HG03045 (cell line): ENCODE measurements around the gene NR2F1.
"Not testable (repeated sequence)": the region's sequence is repeated elsewhere in the genome, so short reads cannot be mapped to it uniquely, and the experiment has no call there.

Source experiments
- ATAC-seq: cut with Tn5 transposase; IDR thresholded peaks from one replicate; pipeline ENCODE4 v1.9.1; 2021; ENCODE audit warnings: mild to moderate bottlenecking, moderate library complexity; ENCODE audit not compliant: unreplicated experiment

NR2F1 gene

GRCh38 chr5:93582677-93583438 is at the start of gene NR2F1:
Gene NR2F1 (plus strand): TSS chr5:93583222. CDS start chr5:93585024, 1,802 bp downstream.
- no peak for ATAC-seq

GRCh38 chr5:93545872-93546271 is 37.1 kb upstream of the NR2F1 start:
- no peak for ATAC-seq

- not testable (repeated sequence) for ATAC-seq
These were observed 33.4 kb upstream of the NR2F1 start for GRCh38 chr5:93549594-93549993.

GRCh38 chr5:93557021-93557604 is 25.9 kb upstream of the NR2F1 start:
- no peak for ATAC-seq

- ATAC-seq, result no peak
These were observed 16.9 kb upstream of the NR2F1 start for GRCh38 chr5:93566091-93566490.

GRCh38 chr5:93567424-93567823 is 15.6 kb upstream of the NR2F1 start:
- ATAC-seq, result no peak

GRCh38 chr5:93569300-93570160 is 13.5 kb upstream of the NR2F1 start:
- ATAC-seq, result no peak

- no peak for ATAC-seq
These were observed 12.5 kb upstream of the NR2F1 start for GRCh38 chr5:93570294-93571113.

GRCh38 chr5:93571114-93571949 is 11.7 kb upstream of the NR2F1 start:
- ATAC-seq, result no peak

GRCh38 chr5:93572101-93572607 is 10.9 kb upstream of the NR2F1 start:
- ATAC-seq, result no peak

- ATAC-seq, result no peak
These were observed 10.2 kb upstream of the NR2F1 start for GRCh38 chr5:93572608-93573353.

GRCh38 chr5:93573354-93574351 is 9.4 kb upstream of the NR2F1 start:
- no peak for ATAC-seq

- ATAC-seq, result no peak
These were observed 8.3 kb upstream of the NR2F1 start for GRCh38 chr5:93574491-93575305.

GRCh38 chr5:93575461-93576414 is 7.3 kb upstream of the NR2F1 start:
- no peak for ATAC-seq

- ATAC-seq, result no peak
These were observed 5.8 kb upstream of the NR2F1 start for GRCh38 chr5:93576994-93577853.
